GM18907 (cell line): ENCODE results near the gene CDH11.
A peak's percentile ranks its signal among the peaks of the same experiment; 100 is the strongest.

Source experiments
- ATAC-seq: cut with Tn5 transposase; IDR thresholded peaks from one replicate; pipeline ENCODE4 v1.9.1; 2021; ENCODE audit warnings: mild to moderate bottlenecking, moderate library complexity; ENCODE audit not compliant: unreplicated experiment

CDH11 gene

GRCh38 chr16:65117811-65118448 lies 3.9 kb downstream of the CDH11 start:
- ATAC-seq = peak; percentile 90

- ATAC-seq = no peak
Observed at GRCh38 chr16:65116818-65117430, 4.9 kb downstream of the CDH11 start.

- no peak for ATAC-seq
Observed at GRCh38 chr16:65116216-65116615, 5.6 kb downstream of the CDH11 start.

GRCh38 chr16:65114527-65114926 lies 7.3 kb downstream of the CDH11 start:
- ATAC-seq = no peak

GRCh38 chr16:65113441-65113840 lies 8.4 kb downstream of the CDH11 start:
- no peak for ATAC-seq

- no peak for ATAC-seq
Observed at GRCh38 chr16:65111306-65111705, 10.6 kb downstream of the CDH11 start.

GRCh38 chr16:65106757-65107156 lies 15.1 kb downstream of the CDH11 start:
- no peak for ATAC-seq

GRCh38 chr16:65105171-65105570 lies 16.7 kb downstream of the CDH11 start:
- ATAC-seq = no peak

- no peak for ATAC-seq
Observed at GRCh38 chr16:65104471-65104870, 17.4 kb downstream of the CDH11 start.

GRCh38 chr16:65102326-65102725 lies 19.5 kb downstream of the CDH11 start:
- no peak for ATAC-seq

- ATAC-seq = no peak
Observed at GRCh38 chr16:65101009-65101408, 20.9 kb downstream of the CDH11 start.

- no peak for ATAC-seq
Observed at GRCh38 chr16:65099607-65100006, 22.3 kb downstream of the CDH11 start.

- no peak for ATAC-seq
Observed at GRCh38 chr16:65098916-65099315, 22.9 kb downstream of the CDH11 start.

- no peak for ATAC-seq
Observed at GRCh38 chr16:65097296-65097695, 24.6 kb downstream of the CDH11 start.

- no peak for ATAC-seq
Observed at GRCh38 chr16:65095906-65096305, 26.0 kb downstream of the CDH11 start.

GRCh38 chr16:65095090-65095728 lies 26.7 kb downstream of the CDH11 start:
- ATAC-seq = no peak

- no peak for ATAC-seq
Observed at GRCh38 chr16:65094009-65094408, 27.9 kb downstream of the CDH11 start.

- ATAC-seq = no peak
Observed at GRCh38 chr16:65083164-65083857, 38.6 kb downstream of the CDH11 start.

GRCh38 chr16:65079549-65079948 lies 42.3 kb downstream of the CDH11 start:
- ATAC-seq = no peak

- no peak for ATAC-seq
Observed at GRCh38 chr16:65077181-65077580, 44.7 kb downstream of the CDH11 start.

GRCh38 chr16:65075877-65076276 lies 46.0 kb downstream of the CDH11 start:
- no peak for ATAC-seq
